ENCODE measurements around the gene PRM3.

- TF ChIP-seq CTCF (IDR thresholded peaks at IDR 0.05) (no peak), POLR2A (IDR thresholded peaks at IDR 0.05) (no peak), EP300 (IDR thresholded peaks at IDR 0.05) (no peak)
Measured at GRCh38 chr16:11310997-11311561, 37.6 kb upstream of the PRM3 start.

All from suprapubic skin (tissue), 3 donors.